Measurements from ENCODE around the gene S1PR4. TPM values are rescaled to one million over a fixed set of nuclear protein-coding genes. Genes with fewer than 3 reads are reported as not detected.

The S1PR4 gene, protein sequence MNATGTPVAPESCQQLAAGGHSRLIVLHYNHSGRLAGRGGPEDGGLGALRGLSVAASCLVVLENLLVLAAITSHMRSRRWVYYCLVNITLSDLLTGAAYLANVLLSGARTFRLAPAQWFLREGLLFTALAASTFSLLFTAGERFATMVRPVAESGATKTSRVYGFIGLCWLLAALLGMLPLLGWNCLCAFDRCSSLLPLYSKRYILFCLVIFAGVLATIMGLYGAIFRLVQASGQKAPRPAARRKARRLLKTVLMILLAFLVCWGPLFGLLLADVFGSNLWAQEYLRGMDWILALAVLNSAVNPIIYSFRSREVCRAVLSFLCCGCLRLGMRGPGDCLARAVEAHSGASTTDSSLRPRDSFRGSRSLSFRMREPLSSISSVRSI
- total RNA-seq (2022; extraction: Qiagen RNA extraction; ENCODE audit: low read depth) = 0.09 to 0.20 TPM (median 0.17 TPM) in 4 of 5 replicates, not detected in the other

DNA sequence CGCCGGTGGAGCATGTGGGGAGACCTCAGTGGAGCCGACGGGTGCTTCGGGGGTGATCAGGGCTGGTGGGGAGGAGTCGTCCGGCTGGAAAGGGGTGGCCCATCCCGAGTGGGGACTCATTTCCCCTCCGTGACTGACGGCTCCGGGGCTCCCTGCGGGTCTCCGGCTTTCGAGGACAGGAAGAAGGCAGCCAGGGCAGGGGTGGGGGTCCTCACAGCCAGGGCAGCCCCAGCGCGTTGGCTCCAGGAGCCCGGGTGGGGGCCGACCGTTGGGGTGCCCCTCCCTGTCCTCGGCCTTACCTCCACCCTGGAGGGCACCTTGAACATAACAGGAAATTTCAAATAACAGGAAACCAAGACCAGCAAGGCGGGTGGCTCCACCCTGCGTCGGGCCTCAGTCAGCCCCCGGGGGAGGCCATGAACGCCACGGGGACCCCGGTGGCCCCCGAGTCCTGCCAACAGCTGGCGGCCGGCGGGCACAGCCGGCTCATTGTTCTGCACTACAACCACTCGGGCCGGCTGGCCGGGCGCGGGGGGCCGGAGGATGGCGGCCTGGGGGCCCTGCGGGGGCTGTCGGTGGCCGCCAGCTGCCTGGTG, at the start of gene S1PR4:
Gene S1PR4, plus strand, starts transcription at position 393 of the 596 bp plus-strand sequence. Its CDS starts 24 bp downstream, at position 417.

DNA sequence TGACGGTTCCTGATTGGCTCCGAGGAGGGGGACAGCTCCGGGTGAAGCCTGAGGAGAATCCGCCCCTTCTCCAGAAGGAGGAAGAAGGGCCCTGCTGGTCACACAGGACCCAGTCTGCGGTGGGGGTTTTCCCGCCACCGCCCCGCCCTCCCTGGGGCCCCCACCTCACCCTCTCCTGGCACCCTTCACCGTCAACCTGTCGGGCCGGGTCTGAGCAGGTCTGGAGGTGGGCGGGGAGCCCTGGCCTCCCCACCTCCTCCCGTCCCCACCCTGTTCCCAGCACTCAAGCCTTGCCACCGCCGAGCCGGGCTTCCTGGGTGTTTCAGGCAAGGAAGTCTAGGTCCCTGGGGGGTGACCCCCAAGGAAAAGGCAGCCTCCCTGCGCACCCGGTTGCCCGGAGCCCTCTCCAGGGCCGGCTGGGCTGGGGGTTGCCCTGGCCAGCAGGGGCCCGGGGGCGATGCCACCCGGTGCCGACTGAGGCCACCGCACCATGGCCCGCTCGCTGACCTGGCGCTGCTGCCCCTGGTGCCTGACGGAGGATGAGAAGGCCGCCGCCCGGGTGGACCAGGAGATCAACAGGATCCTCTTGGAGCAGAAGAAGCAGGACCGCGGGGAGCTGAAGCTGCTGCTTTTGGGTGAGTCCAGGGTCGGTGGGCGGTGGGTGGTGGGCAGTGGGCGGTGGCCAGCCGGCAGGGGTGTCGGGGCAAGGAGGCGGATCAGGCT, 42.4 kb upstream of the S1PR4 start, which contains the start of gene GNA15:
Gene GNA15, plus strand, starts transcription at position 73 of the 723 bp plus-strand sequence. Its CDS starts 418 bp downstream, at position 491.

DNA sequence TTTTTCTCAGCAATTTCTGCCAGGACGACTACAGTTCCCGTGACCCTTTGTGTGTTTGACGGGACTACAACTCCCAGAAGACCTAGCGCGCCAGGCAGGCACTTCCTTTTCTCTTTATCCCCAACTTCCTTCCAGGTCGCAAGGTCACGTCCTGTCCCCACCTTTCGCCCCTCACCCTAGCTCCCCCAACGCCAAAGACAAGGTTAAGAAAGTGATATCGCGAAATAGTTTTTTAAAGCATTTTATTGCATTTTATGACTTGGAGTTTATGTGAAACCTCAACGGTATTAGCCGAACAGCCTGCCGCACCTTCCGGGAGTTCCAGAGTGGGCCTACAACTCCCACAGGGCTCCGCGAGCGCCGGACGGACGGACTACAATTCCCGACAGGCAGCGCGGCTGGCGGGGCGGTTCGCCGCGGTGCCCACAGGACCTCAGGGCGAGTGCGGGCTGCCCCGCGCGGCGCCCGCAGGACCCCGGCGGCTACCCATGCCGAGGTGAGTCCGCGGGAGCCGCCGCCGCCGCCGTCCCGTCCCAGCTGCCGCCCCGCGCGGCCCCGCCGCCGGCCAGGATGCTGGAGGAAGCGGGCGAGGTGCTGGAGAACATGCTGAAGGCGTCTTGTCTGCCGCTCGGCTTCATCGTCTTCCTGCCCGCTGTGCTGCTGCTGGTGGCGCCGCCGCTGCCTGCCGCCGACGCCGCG, 7.0 kb downstream of the S1PR4 start, which contains the start of gene NCLN:
Gene NCLN, plus strand, starts transcription at position 470 of the 699 bp plus-strand sequence. Its CDS starts 101 bp downstream, at position 571.

DNA sequence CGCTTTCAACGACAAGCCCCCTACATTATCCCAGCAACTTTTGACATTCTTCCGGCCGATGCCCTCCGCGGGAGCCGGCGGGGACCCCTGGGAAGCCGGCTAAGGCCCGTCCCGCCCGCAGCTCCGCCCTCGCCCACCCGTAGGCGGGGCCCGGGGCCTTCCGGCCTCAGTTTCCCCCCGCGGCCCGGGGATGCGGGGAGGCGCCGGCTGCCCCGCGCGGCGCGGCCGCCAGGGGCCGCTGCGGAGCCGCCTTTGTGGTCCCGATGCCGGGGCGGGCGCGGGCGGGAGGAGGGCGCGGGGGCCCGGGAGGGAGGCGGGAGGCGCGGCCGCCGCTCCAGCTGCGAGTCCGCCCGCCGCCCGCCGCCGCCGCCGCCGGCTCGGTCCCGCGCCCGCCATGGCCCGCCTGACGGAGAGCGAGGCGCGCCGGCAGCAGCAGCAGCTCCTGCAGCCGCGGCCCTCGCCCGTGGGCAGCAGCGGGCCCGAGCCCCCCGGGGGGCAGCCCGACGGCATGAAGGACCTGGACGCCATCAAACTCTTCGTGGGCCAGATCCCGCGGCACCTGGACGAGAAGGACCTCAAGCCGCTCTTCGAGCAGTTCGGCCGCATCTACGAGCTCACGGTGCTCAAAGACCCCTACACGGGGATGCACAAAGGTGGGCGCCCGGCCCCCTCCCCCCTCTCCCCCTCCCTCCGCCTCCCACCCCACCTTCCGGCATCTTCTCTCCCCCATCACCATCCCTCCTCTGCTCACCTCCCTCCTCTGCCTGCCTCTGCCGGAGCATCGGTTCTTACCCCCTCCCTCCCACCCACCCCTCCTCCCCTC, 46.0 kb downstream of the S1PR4 start, which contains the start of gene CELF5:
Gene CELF5, plus strand, starts transcription at position 316 of the 823 bp plus-strand sequence. Its CDS starts 79 bp downstream, at position 395.

Other genes with a start within 250 kb of the S1PR4 start
- gene ZNF77, start 233.8 kb upstream of the S1PR4 start, total RNA-seq (2022; extraction: Qiagen RNA extraction; ENCODE audit: low read depth) = 1.1 to 3.3 TPM (median 1.6 TPM) in 5 replicates
- gene TLE6, start 201.2 kb upstream of the S1PR4 start, total RNA-seq (2022; extraction: Qiagen RNA extraction; ENCODE audit: low read depth) = 3.2 to 6.9 TPM (median 4.4 TPM) in 5 replicates
- gene TLE2, start 149.5 kb upstream of the S1PR4 start, total RNA-seq (2022; extraction: Qiagen RNA extraction; ENCODE audit: low read depth) = 2.7 to 3.0 TPM (median 2.8 TPM) in 5 replicates
- gene TLE5, start 116.3 kb upstream of the S1PR4 start, total RNA-seq (2022; extraction: Qiagen RNA extraction; ENCODE audit: low read depth) = 167 to 273 TPM (median 263 TPM) in 5 replicates
- 26.5 to 38.4 TPM (median 34.7 TPM) in 5 replicates for gene GNA11, start 84.4 kb upstream of the S1PR4 start, total RNA-seq (2022; extraction: Qiagen RNA extraction; ENCODE audit: low read depth)
- 0.08 to 0.14 TPM in 2 of 5 replicates, not detected in the others for gene GNA15, start 42.7 kb upstream of the S1PR4 start, total RNA-seq (2022; extraction: Qiagen RNA extraction; ENCODE audit: low read depth)
- 56.3 to 88.9 TPM (median 80.9 TPM) in 5 replicates for gene NCLN, start 7.2 kb downstream of the S1PR4 start, total RNA-seq (2022; extraction: Qiagen RNA extraction; ENCODE audit: low read depth)
- gene CELF5, start 45.9 kb downstream of the S1PR4 start, total RNA-seq (2022; extraction: Qiagen RNA extraction; ENCODE audit: low read depth) = 0.34 to 0.77 TPM (median 0.54 TPM) in 5 replicates
- gene NFIC, start 187.8 kb downstream of the S1PR4 start, total RNA-seq (2022; extraction: Qiagen RNA extraction; ENCODE audit: low read depth) = 28.0 to 57.6 TPM (median 48.4 TPM) in 5 replicates